ENCODE results near the gene ARPC1A. TPM values are rescaled to one million over a fixed set of nuclear protein-coding genes. Genes with fewer than 3 reads are reported as not detected.
"Not testable (repeated sequence)": the region's sequence is repeated elsewhere in the genome, so short reads cannot be mapped to it uniquely, and the experiment has no call there.

The ARPC1A gene
- total RNA-seq, 1 donor from 2014 or later, result 101 TPM

DNA sequence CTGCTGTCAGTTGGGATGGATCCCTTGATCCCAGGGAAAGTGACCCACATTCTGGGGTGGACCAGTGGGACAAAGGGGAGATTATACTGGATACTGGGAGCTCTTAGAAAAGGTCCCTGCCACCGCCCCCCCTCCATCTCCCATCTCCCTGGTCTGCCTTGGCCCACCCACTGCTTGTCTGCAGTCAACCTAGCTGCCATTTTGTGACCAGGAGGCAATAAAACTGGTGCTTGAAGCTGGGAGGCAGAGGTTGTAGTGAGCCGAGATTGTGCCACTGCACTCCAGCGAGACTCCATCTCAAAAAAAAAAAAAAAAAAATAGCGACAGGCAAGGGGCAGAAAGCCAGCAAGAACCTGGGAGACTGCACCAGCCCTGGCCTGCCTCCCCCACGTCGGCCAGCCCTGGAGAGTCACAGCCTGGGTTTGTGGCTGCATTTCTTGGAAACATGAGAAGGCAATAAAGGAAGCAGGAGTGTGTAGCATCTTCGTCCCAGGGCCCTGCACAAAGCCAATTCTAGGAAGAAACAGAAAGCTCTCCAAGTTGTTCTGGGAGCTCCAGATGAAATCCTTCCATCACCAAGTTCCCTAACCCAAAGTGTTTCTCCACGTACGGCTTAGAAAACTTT lies 44.2 kb downstream of the ARPC1A start:
- DNase-seq (ENCODE audit: low read depth), result no peak

DNA sequence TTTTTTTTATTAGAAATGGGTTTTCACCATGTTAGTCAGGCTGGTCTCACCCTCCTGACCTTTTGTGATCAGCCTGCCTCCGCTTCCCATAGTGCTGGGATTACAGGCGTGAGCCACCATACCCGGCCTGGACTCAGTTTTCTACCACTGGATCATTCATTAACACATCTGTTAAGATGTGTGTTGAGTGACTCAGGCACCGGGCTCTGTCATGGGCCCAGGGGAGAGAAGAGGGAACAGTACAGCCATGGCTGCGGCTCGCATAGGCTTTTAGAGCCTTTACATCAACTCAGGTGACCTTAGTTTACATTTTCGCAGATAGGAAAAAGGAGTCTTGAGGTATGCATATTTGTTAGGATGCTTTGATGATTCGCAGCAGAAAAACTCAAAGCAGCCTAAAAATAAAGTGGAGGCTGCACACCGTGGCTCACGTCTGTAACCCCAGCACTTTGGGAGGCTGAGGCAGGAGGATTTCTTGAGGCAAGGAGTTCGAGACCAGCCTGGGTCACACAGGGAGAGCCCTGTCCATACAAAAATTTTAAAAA lies 45.8 kb downstream of the ARPC1A start:
- DNase-seq (ENCODE audit: low read depth), result peak; percentile 53

DNA sequence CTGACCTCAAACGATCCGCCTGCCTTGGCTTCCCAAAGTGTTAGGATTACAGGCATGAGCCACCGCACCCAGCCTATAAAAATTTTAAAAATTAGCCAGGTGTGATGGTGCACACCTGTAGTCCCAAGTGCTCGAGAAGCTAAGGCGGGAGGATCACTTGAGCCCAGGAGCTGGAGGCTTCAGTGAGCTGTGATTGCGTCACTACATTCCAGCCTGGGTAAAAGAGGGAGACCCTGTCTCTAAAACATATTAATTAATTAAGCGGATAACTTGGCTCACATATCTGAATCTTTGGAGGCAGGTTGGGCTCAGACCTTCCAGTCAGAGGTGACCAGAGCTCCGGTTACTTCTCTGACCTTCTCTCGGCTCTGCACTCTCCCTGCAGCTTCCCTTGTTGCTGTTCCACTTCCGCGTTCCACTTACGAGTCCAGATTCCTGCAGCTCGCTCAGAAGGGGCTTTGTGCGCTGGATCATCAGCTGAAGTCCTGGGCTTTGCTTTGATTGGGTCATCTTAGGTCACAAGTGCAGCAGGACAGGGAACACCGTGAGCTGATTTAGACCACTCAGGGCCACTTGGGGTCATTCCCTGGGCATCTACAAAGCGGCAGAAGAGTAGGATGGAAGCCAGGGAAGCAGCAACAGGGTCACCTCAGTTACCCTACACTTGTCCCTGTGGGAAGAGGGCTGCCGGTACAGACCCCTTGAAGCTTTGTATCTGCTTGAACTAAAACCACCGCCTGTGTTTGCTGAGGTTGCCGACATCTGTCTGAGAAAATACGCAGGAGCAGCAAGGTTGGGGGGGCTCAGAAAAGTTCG lies 46.8 kb downstream of the ARPC1A start:
- peak; percentile 84 for DNase-seq (ENCODE audit: low read depth)

DNA sequence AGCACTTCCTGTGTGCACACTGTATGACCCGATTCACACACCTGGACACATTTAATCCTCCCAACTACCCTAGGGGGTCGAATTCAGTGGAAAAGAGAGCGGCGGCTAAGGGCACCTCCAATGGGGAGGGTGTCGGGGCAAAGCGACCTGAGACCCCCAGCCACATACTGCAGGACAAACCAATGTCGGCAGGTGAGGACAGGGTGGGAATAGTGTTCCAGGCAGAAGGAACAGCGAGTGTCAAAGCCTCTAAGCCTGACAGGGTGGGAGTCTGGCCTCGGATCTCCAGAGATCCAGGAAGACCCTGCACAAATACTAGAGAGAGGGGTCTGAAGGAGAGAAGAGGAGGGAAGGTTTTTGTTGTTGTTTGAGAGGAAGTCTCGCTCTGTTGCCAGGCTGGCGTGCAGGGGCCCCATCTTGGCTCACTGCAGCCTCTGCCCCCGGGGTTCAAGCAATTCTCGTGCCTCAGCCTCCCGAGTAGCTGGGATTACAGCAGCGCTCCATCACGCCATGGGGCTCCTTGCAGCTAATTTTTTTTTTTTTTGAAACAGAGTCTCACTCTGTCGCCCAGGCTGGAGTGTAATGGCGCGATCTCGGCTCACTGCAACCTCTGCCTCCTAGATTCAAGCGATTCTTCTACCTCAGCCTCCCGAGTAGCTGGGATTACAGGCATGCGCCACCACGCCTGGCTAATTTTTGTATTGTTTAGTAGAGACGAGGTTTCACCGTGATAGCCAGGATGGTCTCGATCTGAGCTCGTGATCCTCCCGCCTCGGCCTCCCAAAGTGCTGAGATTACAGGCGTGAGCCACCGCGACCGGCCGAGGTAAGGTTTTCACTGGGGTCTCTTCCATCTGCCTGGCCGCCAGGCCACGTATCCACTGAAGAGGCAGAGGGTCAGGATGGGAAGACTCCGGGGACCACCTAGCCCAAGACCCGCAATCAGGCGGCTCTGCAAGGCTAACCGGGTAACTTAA lies 47.7 kb downstream of the ARPC1A start:
- DNase-seq (ENCODE audit: low read depth), result no peak

DNA sequence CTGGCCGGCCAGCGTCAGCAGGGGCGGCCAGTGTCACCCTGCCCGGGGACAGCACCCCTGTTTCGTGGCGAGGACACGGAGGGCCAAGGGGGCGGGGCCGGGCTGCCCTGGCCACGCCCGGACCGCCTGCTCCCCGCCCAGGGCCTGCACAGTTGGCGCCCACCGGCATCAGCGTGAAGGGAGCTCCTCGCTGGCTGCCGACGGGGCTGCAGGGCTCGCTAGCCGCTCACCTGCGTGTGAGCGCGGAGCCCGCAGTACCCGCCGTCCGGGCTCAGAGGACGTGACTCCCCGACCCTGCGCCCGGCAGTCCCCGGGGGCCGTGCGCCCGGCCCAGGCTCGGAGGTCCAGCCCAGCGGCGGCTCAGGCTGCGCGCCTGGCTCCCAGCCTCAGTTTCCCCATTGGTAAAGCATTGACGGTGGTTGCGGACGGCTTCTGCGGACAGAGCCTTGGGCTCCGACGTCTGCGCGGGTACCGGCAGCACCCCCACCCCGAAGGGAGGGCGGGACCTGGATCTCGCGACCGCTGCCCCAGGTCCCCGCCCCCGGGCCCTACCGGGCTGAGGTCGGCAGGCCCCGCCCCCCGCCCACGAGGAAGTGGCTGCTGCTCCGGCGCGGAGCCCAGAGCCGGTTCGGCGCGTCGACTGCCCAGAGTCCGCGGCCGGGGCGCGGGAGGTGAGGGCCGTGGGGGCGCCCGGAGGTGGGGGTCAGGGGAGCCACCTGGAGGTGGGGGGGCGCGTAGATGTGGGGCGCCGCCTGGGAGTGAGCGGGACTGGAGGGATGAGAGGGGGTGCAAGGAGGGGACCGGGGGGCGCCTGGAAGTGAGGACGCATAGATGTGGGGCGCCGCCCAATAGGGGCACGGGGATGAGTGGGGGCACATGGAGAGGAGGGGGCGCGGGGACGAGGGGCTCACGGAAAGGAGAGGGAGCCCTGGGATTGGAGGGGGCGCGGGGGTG lies 48.7 kb downstream of the ARPC1A start, which contains the start of gene ARPC1B:
TSS of gene ARPC1B (plus strand) at position 620 of the 954 bp plus-strand sequence. CDS start 10,985 bp downstream, outside the sequence.
- peak; percentile 51 for DNase-seq (ENCODE audit: low read depth)

DNA sequence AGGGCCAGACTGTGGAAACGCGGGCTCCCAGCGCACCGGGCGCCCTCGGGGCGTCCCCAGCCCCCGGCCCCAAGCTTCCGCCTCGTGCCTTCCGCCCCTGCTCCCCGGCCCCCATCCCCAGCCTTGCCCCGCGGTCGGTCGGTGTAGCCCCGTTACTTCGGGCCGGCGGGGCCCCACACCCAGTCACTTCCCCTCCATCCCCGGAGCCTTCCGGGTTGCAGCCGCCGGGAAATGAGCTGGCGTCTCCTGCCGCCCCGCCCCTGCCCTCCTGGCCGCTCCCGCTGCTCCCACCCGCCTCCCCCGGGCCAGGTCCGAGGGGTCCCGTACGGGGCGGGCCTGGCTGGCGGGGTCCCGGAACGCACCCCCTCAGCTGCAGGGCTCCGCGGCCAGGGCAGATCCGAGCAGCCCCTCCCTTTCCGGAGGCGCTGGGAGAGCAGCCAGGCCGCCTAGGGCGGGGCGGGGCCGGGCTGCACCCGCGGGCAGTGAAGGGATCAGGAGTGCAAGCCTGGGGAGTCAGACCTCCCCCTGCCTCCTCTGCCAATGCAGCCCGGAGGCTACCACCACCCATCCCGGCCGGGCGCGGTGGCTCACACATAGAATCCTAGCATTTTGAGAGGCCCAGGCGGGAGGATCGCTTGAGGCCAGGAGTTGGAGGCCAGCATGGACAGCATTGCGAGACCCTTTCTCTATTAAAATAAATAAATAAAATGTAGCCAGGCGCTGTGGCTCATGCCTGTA lies 49.5 kb downstream of the ARPC1A start:
- DNase-seq (ENCODE audit: low read depth), result peak; percentile 46

DNA sequence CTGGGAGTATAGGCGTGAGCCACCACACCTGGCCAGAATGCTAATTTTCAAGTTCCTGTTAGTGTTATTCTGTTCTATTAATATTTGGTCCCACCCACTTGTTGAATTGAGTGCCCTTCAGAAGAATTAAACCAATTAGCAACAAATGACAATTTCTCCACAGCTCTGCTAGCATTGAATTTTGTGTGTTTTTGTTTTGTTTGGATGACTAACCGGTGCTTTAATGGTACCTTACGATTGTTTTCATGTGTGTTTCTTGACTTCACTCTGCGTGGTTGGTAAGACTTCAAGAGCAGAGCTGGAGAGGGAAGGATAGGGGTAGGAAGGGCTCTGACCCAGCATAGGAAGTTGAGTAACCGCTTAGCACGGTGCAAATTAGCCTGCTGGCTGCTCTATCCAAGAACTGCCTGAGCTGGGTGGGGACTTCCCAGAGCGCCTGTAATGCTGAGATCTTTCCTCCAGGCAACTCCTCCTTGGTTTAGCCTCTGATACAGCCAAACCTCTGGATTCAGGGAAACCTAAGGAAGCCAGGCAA lies 53.4 kb downstream of the ARPC1A start:
- DNase-seq (ENCODE audit: low read depth), result peak; percentile 95

DNA sequence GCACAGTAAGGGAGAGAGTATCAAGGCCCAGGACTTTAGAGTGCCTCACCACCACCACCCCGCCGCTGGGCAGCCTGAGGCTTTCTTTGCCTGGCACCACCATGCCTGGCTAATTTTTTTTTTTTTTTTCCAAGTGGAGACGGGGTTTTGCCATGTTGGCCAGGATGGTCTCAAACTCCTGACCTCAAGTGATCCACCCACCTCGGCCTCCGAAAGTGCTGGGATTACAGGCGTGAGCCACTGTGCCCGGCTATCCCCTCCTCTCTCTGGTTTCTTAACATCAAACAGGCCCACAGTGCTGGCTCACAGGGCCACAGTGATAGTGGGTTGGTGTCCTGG lies 54.0 kb downstream of the ARPC1A start:
- not testable (repeated sequence) for DNase-seq (ENCODE audit: low read depth)

DNA sequence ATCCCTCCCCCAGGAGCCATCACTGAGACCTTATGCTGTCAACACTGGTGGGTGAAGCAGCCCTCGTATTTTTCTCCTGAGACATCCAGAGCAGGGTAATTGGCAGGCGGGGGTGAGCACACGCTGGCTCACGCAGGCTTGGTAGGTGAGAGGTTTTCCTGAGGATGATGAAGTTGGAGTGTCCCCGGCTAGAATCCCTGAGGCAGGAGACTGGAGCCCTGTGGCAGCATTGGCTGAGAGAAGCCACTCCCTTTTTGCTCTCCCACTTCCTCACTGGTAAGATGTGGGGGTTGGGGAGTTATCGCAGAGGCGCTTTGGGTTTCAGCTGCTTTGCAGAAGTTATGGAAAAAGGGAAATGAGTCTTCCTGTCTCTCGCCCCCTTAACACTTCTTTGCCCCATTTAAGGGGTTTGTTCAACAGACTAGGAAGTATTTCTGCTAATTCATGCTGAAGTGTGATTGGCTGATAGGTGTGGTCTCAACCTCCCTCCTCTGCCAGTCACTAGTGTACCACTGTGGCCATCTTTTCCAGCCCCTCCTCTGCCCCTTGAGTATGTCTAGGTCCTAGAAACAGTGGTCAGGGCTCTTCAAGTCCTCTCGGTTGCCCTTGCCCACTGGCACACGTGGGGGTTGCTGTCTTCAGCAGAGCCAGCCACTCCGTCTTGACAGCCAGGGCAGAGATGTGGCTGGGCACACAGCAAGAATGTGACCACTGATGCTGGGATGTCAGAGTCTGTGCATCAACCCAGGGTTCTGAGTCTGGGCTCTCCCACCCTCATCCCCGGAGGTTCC lies 54.5 kb downstream of the ARPC1A start:
- no peak for DNase-seq (ENCODE audit: low read depth)

DNA sequence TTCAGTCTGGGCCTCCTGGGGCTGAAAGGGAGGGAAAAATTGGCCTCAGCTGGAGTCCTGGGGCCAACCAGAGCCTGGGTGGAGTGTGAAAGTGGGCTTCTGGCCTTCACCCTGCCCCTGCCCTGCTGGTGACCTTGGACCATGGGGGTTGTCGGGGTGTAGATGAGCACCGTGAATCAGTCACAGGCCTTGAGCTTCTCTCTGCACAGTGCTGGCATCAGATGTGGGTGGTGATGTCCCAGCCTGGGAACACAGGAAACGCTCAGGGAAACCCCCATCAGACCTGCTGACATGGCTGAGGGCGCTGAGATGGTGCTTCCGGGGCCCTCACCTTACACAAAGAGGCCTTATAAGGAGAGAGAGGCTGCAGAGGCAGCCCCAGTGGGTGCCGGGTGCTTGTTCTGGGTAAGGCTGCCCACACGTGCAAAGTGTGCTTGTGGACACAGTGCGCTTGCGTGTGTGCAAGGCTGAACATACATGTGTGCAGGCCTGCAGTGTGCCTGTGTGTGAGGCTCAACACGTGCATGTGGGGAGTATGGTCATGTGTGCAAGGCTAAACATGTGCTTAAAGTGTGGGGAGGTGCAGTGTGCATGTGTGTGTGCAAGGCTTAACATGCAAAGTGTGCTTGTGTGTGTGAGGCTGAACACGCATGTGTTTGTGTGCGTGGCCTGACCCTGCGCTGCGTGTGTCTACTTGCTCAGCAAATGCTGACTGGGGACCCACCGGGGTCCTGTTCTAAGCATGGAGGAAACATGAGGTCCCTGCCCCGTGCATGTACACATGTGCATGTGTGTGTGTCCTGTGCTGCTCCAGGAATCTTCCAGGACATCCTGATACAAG lies 55.3 kb downstream of the ARPC1A start:
- DNase-seq (ENCODE audit: low read depth), result peak; percentile 35

DNA sequence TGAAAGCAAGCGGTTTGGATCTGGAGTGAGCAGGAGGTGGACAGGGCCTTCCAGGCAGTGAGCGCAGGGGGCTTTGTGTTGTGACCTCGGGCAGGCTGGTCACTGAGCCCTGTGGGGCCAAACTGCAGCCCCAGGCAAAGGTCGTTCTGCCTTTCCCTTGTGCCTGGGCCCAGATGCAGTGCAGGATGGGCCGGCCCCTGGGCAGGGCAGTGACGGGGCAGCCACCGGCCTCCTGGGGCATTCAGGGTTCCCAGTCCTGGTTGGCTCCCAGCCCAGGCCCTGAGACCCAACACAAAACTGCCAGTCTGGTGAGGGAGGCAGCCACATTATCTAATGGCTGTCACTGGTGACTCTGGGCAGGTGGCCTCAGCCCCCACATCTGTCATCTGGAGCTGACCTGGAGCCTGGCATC lies 56.0 kb downstream of the ARPC1A start:
- no peak for DNase-seq (ENCODE audit: low read depth)

DNA sequence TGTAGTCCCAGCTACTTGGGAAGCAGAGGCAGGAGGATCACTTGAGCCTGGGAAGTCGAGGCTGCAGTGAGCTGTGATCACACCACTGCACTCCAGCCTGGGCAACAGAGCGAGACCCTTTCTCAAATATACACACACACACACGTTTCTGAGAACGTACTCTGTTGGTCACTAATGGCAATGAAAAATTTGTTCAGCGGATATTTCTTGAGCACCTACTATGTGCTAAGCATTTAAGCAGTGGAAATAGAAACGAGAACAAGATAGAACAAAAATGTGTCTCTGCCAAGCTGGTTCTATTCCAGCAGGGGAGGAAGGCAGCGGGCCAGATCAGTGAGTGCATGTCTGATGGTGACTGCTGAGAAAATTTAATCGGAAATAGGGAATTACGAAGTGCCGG lies 57.5 kb downstream of the ARPC1A start:
- DNase-seq (ENCODE audit: low read depth), result no peak

DNA sequence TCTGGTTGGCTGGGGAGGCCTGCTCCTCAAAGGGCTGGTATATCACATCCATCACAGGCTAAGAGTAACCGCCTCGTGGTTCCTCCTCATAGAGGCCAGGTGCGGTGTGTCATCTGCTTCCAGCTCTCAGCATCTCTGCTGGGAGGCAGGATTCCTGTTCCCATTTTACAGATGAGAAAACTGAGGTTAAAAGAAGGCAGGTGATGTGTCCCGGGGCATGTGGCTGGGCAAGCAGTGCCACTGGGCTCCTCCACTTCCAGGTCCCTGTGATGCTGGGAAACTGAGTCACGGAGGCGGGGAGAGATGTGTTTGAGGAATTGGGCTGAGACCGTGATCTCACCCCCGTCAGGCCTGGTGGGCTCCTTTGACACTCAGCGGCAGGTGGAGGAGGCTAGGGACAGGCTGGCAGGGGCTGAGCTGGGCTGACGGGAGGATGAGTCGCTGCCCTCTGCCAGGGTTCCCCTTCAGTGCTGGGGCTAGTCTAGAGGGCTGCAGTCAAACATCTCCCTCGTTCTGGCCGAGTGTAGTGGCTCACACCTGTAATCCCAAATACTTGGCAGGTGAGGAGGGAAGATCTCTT lies 58.2 kb downstream of the ARPC1A start:
- DNase-seq (ENCODE audit: low read depth), result no peak

DNA sequence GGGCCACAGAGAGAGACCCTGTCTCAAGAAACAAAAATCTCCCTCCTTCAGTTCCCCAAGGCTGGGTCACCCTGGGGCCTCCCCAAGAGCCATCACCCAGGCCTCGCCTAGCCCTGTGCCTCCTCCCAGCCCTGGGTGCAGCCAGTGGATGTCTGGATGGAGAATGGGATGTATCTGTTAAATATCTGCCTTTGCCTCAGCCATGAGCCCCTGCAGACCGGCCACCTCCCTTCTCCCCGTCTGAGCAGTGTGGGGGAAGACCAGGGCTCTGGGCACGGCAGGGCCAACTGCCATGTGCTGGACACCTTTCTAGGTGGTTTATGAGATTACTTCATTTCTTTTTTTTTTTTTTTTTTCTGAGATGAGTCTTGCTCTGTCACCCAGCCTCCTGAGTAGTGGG lies 58.8 kb downstream of the ARPC1A start:
- DNase-seq (ENCODE audit: low read depth), result no peak

DNA sequence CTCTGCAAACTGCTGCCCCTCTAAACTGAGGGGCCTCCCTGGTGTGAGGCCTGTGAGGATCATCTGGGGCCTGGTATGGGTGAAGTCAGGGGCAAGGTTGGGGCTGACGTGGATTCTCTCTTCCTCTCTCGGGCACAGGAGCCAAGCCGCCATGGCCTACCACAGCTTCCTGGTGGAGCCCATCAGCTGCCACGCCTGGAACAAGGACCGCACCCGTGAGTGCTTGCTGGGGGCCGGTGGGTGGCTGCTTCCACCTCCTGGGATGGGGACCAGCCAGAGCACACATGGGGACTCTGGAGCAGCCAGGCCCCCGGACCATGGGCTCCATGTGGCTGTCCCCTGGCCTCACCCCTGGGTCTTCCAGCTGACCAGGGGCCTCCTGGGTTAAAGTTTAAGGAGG lies 59.9 kb downstream of the ARPC1A start:
- no peak for DNase-seq (ENCODE audit: low read depth)

DNA sequence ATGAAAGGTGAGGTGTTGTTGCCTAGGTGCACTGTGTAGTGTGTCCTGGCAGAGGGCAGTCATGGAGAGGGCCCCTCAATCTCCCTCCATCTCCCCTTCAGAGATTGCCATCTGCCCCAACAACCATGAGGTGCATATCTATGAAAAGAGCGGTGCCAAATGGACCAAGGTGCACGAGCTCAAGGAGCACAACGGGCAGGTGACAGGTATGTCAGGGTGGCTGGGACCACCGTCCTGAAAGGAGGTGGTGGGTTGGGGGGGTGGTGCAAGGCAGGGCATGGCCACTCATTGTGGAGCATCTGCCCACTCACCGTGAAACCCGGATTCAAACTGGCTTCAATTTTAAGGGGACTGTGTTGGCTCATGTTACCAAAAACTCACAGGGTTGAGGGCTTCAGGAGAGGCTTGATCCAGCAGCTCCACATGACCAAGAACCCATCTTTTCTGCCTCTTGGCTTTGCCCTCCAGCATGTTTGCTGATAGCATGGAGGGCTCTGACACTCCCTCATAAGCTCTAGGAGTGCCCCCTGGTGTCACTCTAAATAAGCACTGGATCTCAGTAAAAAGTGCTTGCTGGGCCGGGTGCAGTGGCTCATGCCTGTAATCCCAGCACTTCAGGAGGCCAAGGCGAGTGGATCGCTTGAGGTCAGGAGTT lies 61.0 kb downstream of the ARPC1A start:
- peak; percentile 39 for DNase-seq (ENCODE audit: low read depth)

DNA sequence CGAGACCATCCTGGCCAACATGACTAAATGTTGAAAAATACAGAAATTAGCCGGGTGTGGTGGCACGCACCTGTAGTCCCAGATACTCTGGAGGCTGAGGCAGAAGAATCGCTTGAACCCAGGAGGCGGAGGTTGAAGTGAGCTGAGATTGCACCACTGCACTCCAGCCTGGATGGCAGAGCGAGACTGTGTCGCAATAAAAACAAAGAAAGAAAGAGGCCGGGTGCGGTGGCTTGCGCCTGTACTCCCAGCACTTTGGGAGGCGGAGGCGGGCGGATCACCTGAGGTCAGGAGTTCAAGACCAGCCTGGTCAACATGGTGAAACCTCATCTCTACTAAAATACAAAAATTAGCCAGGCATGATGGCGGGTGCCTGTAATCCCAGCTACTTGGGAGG lies 61.5 kb downstream of the ARPC1A start:
- DNase-seq (ENCODE audit: low read depth), result not testable (repeated sequence)
